Measurements from ENCODE around the gene PPID.

GRCh38 chr4:158714937-158715336, 8.3 kb downstream of the PPID start:
- TF ChIP-seq, protein P1, sequence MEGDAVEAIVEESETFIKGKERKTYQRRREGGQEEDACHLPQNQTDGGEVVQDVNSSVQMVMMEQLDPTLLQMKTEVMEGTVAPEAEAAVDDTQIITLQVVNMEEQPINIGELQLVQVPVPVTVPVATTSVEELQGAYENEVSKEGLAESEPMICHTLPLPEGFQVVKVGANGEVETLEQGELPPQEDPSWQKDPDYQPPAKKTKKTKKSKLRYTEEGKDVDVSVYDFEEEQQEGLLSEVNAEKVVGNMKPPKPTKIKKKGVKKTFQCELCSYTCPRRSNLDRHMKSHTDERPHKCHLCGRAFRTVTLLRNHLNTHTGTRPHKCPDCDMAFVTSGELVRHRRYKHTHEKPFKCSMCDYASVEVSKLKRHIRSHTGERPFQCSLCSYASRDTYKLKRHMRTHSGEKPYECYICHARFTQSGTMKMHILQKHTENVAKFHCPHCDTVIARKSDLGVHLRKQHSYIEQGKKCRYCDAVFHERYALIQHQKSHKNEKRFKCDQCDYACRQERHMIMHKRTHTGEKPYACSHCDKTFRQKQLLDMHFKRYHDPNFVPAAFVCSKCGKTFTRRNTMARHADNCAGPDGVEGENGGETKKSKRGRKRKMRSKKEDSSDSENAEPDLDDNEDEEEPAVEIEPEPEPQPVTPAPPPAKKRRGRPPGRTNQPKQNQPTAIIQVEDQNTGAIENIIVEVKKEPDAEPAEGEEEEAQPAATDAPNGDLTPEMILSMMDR (IDR thresholded peaks at IDR 0.05; ENCODE audit: low read length): no peak
- TF ChIP-seq EZH2 (optimal IDR thresholded peaks at IDR 0.05; ENCODE audit: low read depth, low read length): no peak
